HFF-Myc (cell line): ENCODE data around the gene MAP4K1.

Source experiments
- DNase-seq: peaks from one replicate; pipeline ENCODE4 v3.0.0-alpha.2; 2011; ENCODE audit warnings: low read depth; ENCODE audit errors: extremely low read depth
- H3K4me3 ChIP-seq: replicated peaks from 2 replicates; pipeline ENCODE4 v1.5.1; 2011; ENCODE audit warnings: low read depth, mild to moderate bottlenecking, control low read depth, low read length
- CTCF ChIP-seq: IDR thresholded peaks from 2 replicates; pipeline ENCODE4 v1.5.1; 2012; ENCODE audit warnings: mild to moderate bottlenecking, low read depth, low read length, control low read depth; ENCODE audit errors: missing control alignments

Gene MAP4K1

GRCh38 chr19:38663957-38664502 is 46.3 kb upstream of the MAP4K1 start:
- no peak for DNase-seq
- no peak overlapping the region for H3K4me3 ChIP-seq
- no peak for TF ChIP-seq CTCF

DNA sequence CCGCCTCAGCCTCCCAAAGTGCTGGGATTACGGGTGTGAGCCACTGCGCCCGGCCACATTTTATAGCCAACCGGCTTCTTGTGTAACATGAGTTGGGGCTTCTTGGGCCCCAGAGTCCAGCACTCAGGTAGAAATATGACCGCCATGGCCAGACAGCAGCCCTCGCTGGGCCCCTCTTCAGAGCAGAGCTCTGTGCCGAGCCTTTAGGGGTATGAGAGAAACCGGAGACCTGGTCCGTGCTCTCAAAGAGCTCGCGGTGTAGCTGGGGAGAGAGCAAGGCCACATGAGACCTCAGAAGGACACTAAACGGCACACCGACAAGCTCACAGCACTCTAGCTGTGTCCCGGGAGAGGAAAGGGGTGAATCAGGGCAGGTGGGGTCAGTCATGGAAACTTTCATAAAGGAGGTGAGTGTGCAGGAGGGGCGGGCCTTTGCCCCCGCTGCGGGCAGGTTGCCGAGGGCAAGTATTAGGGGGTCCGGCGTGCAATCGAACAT is 45.5 kb upstream of the MAP4K1 start:
- TF ChIP-seq CTCF, result no peak

DNA sequence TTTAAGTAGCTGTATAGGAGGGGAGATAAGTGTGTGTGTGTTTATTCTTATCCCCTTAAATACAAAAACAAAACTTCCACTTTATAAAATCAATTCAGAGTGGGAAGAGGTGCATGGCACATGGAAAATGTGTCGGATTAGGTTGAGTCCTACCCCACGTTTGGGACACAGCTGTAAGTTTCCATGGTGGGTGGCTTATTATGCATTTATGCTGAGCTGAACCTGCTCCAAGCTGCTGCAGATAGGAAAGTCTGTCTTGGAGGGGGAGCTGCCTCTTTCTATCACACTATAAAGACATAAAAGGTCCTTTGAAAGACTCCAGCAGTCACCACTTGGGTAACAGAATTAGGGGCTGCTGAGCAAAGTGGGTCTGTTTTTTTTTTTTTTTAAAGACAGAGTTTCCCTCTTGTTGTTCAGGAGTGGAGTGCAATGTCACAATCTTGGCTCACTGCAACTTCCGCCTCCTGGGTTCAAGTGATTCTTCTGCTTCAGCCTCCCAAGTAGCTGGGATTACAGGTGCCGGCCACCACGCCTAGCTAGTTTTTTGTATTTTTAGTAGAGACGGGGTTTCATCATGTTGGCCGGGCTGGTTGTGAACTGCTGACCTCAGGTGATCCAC is 44.9 kb upstream of the MAP4K1 start:
- no peak for TF ChIP-seq CTCF
- no peak for DNase-seq
- H3K4me3 ChIP-seq, result no peak overlapping the region

More for the DNA sequence above, 45.5 kb upstream of the MAP4K1 start:
- H3K4me3 ChIP-seq, result no peak overlapping the region
- DNase-seq, result no peak

- DNase-seq, result no peak
- no peak overlapping the region for H3K4me3 ChIP-seq
Measured at GRCh38 chr19:38661996-38662395, 44.2 kb upstream of the MAP4K1 start.

GRCh38 chr19:38661136-38661535 is 43.4 kb upstream of the MAP4K1 start:
- no peak overlapping the region for H3K4me3 ChIP-seq
- no peak for TF ChIP-seq CTCF
- no peak for DNase-seq

More at GRCh38 chr19:38661996-38662395, 44.2 kb upstream of the MAP4K1 start:
- no peak for TF ChIP-seq CTCF

DNA sequence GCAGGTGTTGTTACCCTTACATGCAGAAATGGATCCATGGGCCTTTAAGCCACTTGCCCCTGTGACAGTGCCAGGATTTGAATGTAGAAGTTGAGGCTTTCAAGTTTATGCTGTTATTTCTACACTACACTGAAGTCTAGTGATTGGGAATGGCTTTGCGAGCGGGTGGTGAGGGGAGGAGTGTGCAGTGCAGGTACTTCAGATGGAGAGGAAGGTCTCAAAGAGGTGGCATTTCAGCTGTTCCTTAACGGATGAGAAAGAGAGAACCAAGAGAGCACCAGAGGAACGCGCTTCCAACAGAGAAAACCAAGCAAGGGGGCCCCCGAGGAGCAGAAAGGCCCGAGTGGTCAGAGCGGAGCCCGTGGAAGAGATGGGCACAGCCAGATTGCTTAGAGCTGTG is 43.0 kb upstream of the MAP4K1 start:
- no peak for DNase-seq
- no peak for TF ChIP-seq CTCF
- no peak overlapping the region for H3K4me3 ChIP-seq
